Mucosa of descending colon (tissue), 3 donors: ENCODE results near the gene TEAD4. TPM values are rescaled to one million over a fixed set of nuclear protein-coding genes. Genes with fewer than 3 reads are reported as not detected.
A peak's percentile ranks its signal among the peaks of the same experiment; 100 is the strongest.

Experiments used
- ATAC-seq: fragments of 200-7000 bp; cut with Tn5 transposase; one replicate; pipeline ENCODE4 v1.9.1; 2020; ENCODE audit warnings: mild to moderate bottlenecking, moderate library complexity
- DNase-seq, 3 donors: peaks; one replicate each; pipeline ENCODE4 v3.0.0-alpha.2; 2020
- H3K36me3 ChIP-seq: fragments of 200-600 bp; one replicate; pipeline ENCODE4 v1.8.0; 2021; ENCODE audit warnings: low read depth, mild to moderate bottlenecking
- H3K4me1 ChIP-seq: fragments of 200-600 bp; one replicate; pipeline ENCODE4 v1.8.0; 2021; ENCODE audit warnings: low read depth, mild to moderate bottlenecking
- H3K4me3 ChIP-seq: fragments of 200-600 bp; one replicate; pipeline ENCODE4 v1.8.0; 2021; ENCODE audit warnings: mild to moderate bottlenecking
- H3K9me3 ChIP-seq: fragments of 200-600 bp; one replicate; pipeline ENCODE4 v1.8.0; 2021; ENCODE audit warnings: mild to moderate bottlenecking
- intact Hi-C, 2 donors: fragments of 100-400 bp; cut with DNase I in 1 of 2; cut with micrococcal nuclease in 1 of 2; formaldehyde crosslinking; loops; one replicate each; pipeline versions ENCODE4 v1.11.0 to v1.11.1; 2022; cut with DNase I, micrococcal nuclease
- total RNA-seq, 3 donors: library from RNA; stranded (reverse); fragmentation: NEBNext Ultra II Directional in 2 of 3; extraction: Animal tissue kit (Norgen Biotek cat#: 25700) in 2 of 3; gene quantifications; one replicate each; pipeline versions ENCODE4 v1.2.1 to v1.2.4, GENCODE V29; 2021 to 2023
- TF ChIP-seq, protein P1 (sequence below): fragments of 200-600 bp; IDR thresholded peaks from one replicate; pipeline ENCODE4 v1.8.0; 2022; ENCODE audit warnings: antibody characterized with exemption, mild to moderate bottlenecking
- donor health status: DM: no; HTN: no; CAD: no; lungs with moderate emphysema.
- donor health status: DM: no; HTN: no; CAD: no.
- donor health status: DM: no; HTN: yes; CAD: no.

TEAD4 gene
- total RNA-seq, 3 donors from 2014 or later: 4.6 to 11.3 (median 6.5) TPM

DNA sequence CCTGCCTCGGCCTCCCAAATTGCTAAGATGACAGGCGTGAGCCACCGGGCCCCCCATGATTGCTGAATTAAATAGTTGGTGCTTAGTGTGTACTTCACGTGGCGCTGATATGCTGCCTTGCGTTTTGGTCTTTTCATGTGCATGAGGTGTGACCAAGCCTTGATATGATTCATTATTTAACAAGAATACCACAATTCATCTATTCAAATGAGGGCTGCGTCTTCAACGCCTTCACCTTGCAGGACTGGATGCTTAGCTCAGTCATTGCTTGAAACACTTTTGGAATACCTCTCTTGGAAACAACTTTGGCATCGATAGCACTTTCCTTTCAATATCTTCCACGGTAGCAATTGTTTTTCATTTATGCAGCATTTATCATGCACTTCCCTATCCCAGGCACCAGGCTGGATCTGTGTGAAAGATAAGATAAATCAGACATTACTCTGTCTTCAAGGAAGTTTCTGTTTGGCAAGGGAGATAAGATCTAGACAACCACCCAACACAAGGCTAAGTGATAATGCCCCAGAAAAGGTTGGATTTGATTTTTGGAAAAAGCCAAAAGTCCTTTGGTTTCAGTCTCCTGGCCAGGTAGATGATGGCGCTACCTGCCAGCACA lies 1.3 kb upstream of the TEAD4 start:
- DNase-seq (no peak), ATAC-seq (peak; percentile 2)
- no peaks in the 10 kb centered on the region for H3K36me3 ChIP-seq
- no peak overlapping the region for H3K4me3 ChIP-seq
- TF ChIP-seq, protein P1, sequence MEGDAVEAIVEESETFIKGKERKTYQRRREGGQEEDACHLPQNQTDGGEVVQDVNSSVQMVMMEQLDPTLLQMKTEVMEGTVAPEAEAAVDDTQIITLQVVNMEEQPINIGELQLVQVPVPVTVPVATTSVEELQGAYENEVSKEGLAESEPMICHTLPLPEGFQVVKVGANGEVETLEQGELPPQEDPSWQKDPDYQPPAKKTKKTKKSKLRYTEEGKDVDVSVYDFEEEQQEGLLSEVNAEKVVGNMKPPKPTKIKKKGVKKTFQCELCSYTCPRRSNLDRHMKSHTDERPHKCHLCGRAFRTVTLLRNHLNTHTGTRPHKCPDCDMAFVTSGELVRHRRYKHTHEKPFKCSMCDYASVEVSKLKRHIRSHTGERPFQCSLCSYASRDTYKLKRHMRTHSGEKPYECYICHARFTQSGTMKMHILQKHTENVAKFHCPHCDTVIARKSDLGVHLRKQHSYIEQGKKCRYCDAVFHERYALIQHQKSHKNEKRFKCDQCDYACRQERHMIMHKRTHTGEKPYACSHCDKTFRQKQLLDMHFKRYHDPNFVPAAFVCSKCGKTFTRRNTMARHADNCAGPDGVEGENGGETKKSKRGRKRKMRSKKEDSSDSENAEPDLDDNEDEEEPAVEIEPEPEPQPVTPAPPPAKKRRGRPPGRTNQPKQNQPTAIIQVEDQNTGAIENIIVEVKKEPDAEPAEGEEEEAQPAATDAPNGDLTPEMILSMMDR: no peak
- peaks cover 13% of the 10 kb centered on the region for H3K4me1 ChIP-seq
- intact Hi-C loops: no loop called here
- no peaks in the 10 kb centered on the region for H3K9me3 ChIP-seq

DNA sequence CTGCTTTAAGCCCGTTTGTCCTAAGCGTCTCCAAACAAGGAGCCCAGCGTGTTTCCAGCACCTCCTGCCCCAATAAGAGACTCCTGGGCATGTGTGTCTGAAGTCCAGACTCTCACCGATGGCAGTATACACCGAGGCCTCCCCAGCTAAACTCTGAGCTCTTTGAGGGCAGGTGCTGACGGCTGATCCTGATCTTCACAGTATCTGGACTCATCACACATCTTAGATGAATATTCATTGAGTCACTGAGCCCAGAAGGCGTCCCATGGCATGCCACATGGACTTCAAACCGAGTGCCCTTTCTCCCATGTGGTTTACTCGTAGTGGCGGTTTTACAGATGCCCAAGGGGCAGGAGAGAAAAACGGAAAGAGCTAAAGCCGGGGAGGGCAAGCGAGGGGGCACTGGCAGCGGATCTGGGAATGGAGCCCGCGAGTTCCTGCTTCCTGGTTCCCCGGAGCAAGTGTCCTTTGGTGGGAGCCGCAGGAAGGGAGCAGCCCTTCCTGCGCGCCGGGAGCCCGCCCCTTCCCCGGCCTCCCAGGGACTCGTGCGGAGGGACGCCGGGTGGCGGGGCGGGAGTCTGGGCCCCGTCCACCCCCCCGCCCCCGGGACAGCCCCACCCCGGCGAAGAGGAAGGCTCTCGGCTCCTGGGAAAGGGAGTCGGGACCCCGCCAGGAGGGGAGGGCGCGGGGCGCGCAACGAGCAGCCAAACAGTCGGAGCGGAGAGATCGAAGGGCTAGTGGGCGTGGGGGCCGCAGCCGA lies 585 bp upstream of the TEAD4 start:
- TF ChIP-seq, protein P1: no peak
- intact Hi-C loops: no loop called here

DNA sequence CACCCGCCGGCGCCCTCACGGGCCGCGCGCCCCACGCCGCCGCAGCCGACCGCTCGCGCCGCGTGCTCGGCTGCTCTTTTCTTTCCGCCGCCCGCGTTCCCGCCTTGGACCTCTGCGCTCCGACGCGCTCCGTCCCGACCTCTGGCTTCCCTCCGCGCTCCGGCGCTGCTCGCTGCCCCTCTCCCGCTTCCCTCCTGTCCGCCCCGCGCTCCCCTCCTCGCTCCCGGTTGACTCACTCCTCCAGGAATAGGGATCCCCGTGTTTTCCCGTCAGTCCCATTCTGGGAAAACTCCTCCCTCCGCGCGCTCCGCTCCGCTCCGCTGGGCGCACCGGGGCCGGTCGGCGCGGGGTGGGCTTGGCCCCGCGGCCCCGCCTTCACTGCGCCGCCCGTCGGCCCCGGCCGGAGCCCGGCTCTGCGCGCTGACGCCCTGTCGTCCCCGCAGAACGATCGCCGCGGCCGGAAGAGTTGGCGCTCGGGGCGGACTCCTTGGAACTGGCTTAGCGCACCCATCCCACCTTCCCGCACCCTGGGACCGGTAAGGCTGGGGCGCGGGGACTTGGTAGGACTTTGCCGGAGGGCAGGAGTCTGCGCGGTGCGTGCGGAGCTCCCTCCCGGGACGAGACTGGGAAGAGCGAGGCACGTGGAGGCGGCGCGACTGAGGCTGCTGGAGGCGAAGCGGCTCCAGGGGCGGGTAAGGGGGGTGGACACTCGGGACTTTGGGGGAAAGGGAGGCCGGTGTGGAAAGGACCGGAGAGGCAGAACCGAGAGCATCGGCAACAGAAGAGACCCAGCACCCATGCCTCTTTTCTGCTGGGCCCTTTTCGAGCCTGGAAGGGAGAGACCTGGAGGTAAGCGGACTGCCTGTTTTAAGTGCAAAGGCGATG lies 550 bp downstream of the TEAD4 start:
- Histone ChIP-seq H3K4me1 (peaks cover 13% of the 10 kb centered on the region), H3K9me3 (no peaks in the 10 kb centered on the region), H3K36me3 (no peaks in the 10 kb centered on the region), H3K4me3 (peak overlapping the region; percentile 24)
- peak; percentile 43 to 74 (median 61) for DNase-seq
- ATAC-seq: peak; percentile 64
- intact Hi-C loops: no loop called here
- TF ChIP-seq, protein P1: no peak

More for the DNA sequence above, 585 bp upstream of the TEAD4 start:
- H3K4me1 ChIP-seq: peaks cover 13% of the 10 kb centered on the region
- no peaks in the 10 kb centered on the region for H3K9me3 ChIP-seq
- H3K36me3 ChIP-seq: no peaks in the 10 kb centered on the region
- peak overlapping the region; percentile 5 for H3K4me3 ChIP-seq
- ATAC-seq: peak; percentile 82
- DNase-seq: peak; percentile 68 to 84 (median 75)

DNA sequence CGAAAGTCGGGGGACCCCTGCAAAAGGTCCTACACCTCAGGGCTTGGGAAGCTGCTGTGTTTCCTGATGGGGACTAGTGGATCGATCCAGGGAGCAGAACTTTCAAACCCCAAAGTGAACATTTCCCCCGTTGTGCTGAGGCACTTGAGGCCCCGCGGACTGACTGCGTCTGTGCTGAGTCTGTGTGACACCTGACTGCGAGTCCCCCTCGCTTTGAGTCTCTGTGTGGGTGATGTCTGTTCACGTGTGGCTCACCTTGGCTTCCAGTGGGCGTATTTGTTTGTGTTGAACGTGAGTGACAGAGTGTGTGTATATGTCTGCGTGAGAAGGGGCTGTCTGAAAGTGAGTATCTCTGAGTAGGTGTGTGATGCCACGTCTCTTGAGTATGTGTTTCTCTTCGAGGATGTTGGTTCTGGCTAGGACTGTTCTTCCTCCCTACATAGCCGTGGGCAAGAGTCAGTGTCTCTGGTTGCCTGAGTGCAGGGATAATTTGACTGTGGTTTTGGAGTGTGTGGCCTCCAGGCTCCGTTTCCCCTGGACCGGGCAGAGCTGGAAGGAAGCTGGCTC lies 1.3 kb downstream of the TEAD4 start:
- intact Hi-C loops: no loop called here
- no peak for ATAC-seq
- peaks cover 13% of the 10 kb centered on the region for H3K4me1 ChIP-seq
- DNase-seq: no peak
- no peak overlapping the region for H3K4me3 ChIP-seq
- no peaks in the 10 kb centered on the region for H3K9me3 ChIP-seq
- TF ChIP-seq, protein P1: no peak
- H3K36me3 ChIP-seq: no peaks in the 10 kb centered on the region

DNA sequence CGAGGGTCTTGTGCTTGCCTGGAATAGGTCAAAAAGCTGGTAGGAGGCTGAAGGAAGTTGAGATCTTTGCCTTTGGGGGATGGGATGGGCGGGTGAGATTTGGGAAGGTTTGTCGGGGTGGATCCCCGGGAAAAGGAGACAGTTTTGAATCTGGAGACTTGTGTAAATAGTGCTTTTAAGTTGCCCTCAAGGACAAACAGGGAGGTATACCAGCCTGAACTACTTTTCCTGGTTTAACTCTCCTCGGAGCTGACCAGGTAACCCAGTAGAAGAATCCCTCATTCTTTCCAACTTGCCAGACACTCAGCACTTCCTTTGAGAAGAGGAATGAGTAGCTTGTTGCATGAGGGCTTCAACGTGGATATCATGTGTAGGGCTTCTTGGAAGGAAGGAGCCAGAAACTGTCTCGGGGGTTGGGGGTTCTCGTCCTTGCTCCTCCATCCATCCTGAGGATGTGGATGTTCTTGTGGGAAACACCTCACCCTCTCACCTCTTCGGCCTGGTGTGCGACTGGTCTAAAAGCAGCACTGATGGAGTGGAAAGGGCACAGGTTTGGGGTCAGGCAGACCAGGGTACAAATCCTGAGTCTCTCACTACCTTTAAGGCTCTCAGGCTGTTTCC lies 1.9 kb downstream of the TEAD4 start:
- intact Hi-C loops: no loop called here
- TF ChIP-seq, protein P1: no peak
- DNase-seq (no peak), ATAC-seq (no peak)
- Histone ChIP-seq H3K4me1 (peaks cover 13% of the 10 kb centered on the region), H3K36me3 (no peaks in the 10 kb centered on the region), H3K9me3 (no peaks in the 10 kb centered on the region), H3K4me3 (no peak overlapping the region)
